T-helper 17 cell (primary cell): Measurements from ENCODE around the gene DIP2C. TPM values are rescaled to one million over a fixed set of nuclear protein-coding genes. Genes with fewer than 3 reads are reported as not detected.

ENCODE experiments used
- ATAC-seq: fragments of 150-1000 bp; cut with Tn5 transposase; 2 replicates; pipeline ENCODE4 v1.10.0; 2021; ENCODE audit warnings: mild to moderate bottlenecking, moderate library complexity
- DNase-seq, 3 donors: peaks; one replicate each; pipeline versions ENCODE4 v3.0.0 to v3.0.0-alpha.2; 2020 to 2021
- H3K9me3 ChIP-seq: one replicate; pipeline ENCODE4 v1.7.0; 2013; ENCODE audit warnings: low read length, mild to moderate bottlenecking; ENCODE audit not compliant: control insufficient read depth, poor library complexity, severe bottlenecking
- H3K27ac Mint-ChIP-seq: one replicate; pipeline ENCODE4 v1.8.0; 2022; ENCODE audit warnings: mild to moderate bottlenecking, moderate library complexity, mixed read lengths
- H3K27me3 Mint-ChIP-seq: one replicate; pipeline ENCODE4 v1.8.0; 2022; ENCODE audit warnings: mixed read lengths
- H3K36me3 Mint-ChIP-seq: one replicate; pipeline ENCODE4 v1.8.0; 2022; ENCODE audit warnings: low read depth, mixed read lengths
- H3K4me1 Mint-ChIP-seq: one replicate; pipeline ENCODE4 v1.8.0; 2022; ENCODE audit warnings: mild to moderate bottlenecking, mixed read lengths
- H3K4me3 Mint-ChIP-seq: one replicate; pipeline ENCODE4 v1.8.0; 2022; ENCODE audit warnings: mild to moderate bottlenecking, moderate library complexity, mixed read lengths
- total RNA-seq, 4 donors: library from RNA in 2 of 4; stranded (reverse) in 2 of 4; gene quantifications; one replicate each; pipeline ENCODE4 v1.2.3 and lab custom pipeline; 2022 to 2026

DIP2C gene
- total RNA-seq, 2 donors from 2014 or later = 4.1 to 6.0 TPM

DNA sequence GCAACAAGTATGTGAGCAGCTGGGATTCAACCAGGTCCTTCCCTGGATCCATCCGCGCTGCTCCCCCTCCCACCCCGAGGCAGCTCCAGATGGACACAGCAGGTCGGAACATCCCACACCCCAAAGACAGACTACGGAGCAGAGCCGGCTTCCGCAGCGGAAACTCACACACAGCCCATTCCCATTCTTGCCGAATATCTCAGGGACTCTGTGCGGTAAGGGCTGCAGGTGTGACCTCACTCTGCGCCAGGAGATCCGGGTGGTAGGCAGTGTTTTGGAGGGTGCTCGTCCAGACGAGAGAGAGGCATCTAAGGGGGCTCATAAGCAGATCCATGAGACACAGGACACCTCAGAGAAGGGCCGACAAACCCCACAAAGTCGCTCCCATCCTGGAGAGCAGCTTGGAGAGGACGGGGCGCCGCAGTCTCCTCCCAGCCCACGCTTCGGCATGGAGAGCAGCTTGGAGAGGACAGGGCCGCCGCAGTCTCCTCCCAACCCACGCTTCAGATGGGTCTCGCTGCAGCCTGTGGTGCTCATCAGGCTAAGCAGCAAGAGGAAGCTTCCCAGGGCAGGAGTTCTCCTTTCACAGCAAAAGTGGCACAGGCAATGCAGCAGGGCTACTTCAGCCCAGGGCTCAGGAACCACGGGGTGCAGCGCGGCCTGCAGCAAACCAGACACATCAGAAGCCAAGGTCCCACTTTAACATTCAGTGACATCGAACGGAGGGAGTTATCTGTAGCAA lies 179.9 kb downstream of the DIP2C start:
- Mint-ChIP-seq H3K4me1 (peaks cover 16% of the 10 kb centered on the region), H3K27me3 (peaks cover 19% of the 10 kb centered on the region), H3K27ac (no peak overlapping the region), H3K36me3 (no peaks in the 10 kb centered on the region), H3K4me3 (no peak overlapping the region)
- ATAC-seq (no peak), DNase-seq (no peak)
- no peaks in the 10 kb centered on the region for H3K9me3 ChIP-seq

- DNase-seq (no peak), ATAC-seq (no peak)
- H3K27ac Mint-ChIP-seq = no peak overlapping the region
- peaks cover 16% of the 10 kb centered on the region for H3K4me1 Mint-ChIP-seq
- H3K36me3 Mint-ChIP-seq = no peaks in the 10 kb centered on the region
- no peaks in the 10 kb centered on the region for H3K9me3 ChIP-seq
- H3K27me3 Mint-ChIP-seq = peaks cover 16% of the 10 kb centered on the region
- no peak overlapping the region for H3K4me3 Mint-ChIP-seq
Measured at GRCh38 chr10:508726-509125, 180.7 kb downstream of the DIP2C start.

DNA sequence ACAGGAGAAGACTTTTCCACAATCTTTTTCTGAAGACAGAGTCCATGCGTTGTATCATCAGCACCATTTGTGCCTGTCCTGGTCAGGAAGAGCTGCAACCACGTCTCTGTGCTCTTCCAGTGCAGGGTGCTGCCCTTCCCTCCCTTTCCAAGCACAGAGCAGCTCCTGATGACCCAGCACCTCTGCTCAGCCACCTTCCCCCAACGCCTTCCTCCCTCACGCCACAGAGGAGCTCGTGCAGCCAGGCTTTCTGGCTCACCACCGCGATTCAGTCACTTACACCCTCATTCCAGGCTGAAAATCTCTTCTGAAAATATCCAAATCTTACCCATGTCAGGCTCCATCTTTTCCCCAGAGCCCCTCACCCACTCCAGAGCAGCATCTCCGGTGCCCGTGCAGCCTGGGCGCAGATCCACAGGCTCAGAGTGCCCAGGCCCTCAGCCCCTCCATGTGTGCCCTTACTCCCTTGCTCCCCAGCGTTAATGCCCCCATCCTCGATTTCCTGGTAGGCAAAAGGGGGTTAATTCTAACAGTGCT lies 181.5 kb downstream of the DIP2C start:
- DNase-seq = no peak
- Mint-ChIP-seq H3K4me1 (peaks cover 13% of the 10 kb centered on the region), H3K36me3 (no peaks in the 10 kb centered on the region), H3K27ac (no peak overlapping the region), H3K27me3 (peaks cover 14% of the 10 kb centered on the region), H3K4me3 (no peak overlapping the region)
- no peak for ATAC-seq
- no peaks in the 10 kb centered on the region for H3K9me3 ChIP-seq

- no peaks in the 10 kb centered on the region for H3K9me3 ChIP-seq
- Mint-ChIP-seq H3K4me3 (no peak overlapping the region), H3K27ac (no peak overlapping the region), H3K4me1 (peaks cover 19% of the 10 kb centered on the region), H3K27me3 (peaks cover 19% of the 10 kb centered on the region), H3K36me3 (no peaks in the 10 kb centered on the region)
- ATAC-seq (no peak), DNase-seq (no peak)
Measured at GRCh38 chr10:507355-507699, 182.1 kb downstream of the DIP2C start.

DNA sequence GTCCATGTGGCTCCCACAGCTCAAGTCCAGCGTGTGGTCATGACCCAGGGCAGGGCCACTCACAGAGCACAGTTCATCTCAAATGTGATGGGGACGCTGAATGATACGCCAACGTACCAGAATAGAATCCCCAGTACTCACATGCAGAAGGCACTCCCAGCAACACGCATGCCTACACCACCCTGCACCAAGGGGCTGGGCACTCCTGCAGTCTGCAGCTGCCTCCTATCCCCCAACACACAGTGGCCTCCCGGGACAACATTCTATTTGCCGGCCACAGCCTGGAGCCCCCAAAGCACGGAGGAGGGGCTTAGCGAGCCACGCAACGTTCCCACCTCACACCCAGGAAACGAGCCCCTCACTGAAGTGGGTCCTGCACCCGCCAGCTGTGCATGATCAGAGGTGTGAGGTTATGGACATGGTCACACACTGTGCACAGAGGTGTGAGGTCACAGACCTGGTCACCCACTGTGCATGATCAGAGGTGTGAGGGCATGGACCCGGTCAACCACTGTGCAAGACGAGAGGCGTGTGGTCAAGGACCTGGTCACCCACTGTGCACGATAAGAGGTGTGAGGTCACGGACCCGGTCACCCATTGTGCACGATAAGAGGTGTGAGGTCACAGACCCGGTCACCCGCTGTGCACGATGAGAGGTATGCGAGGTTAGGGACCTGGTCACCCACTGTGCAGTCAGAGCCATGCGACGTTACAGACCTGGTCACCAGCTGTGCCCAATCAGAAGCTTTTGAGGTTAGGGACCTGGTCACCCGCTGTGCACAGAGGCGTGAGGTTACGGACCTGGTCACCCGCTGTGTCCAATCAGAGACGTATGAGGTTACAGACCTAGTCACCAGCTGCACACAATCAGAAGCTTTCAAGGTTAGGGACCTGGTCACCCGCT lies 182.8 kb downstream of the DIP2C start:
- Mint-ChIP-seq H3K36me3 (no peaks in the 10 kb centered on the region), H3K4me3 (no peak overlapping the region), H3K27ac (no peak overlapping the region), H3K27me3 (peaks cover 19% of the 10 kb centered on the region), H3K4me1 (peaks cover 21% of the 10 kb centered on the region)
- DNase-seq (no peak), ATAC-seq (no peak)
- H3K9me3 ChIP-seq = no peaks in the 10 kb centered on the region

DNA sequence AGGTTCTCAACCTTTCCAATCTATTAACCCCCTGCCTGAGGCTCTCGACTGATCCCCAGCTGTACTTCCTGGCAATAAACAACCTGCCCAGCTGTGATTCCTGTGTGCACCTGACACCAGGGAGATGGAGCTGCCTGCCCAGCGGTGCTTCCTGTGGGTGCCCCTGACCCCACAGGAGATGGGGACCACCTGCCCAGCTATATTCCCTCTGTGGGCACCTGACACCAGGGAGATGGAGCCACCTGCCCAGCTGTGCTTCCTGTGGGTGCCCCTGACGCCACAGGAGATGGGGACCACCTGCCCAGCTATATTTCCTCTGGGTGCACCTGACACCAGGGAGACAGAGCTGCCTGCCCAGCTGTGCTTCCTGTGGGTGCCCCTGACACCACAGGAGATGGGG lies 184.0 kb downstream of the DIP2C start:
- ATAC-seq (no peak), DNase-seq (no peak)
- no peaks in the 10 kb centered on the region for H3K9me3 ChIP-seq
- Mint-ChIP-seq H3K4me3 (no peak overlapping the region), H3K27me3 (peaks cover 19% of the 10 kb centered on the region), H3K36me3 (no peaks in the 10 kb centered on the region), H3K4me1 (peaks cover 18% of the 10 kb centered on the region), H3K27ac (no peak overlapping the region)

- no peak for DNase-seq
- no peak for ATAC-seq
- Mint-ChIP-seq H3K4me3 (no peak overlapping the region), H3K4me1 (peaks cover 19% of the 10 kb centered on the region), H3K27ac (no peak overlapping the region), H3K27me3 (peaks cover 19% of the 10 kb centered on the region), H3K36me3 (no peaks in the 10 kb centered on the region)
- no peaks in the 10 kb centered on the region for H3K9me3 ChIP-seq
Measured at GRCh38 chr10:504806-505205, 184.7 kb downstream of the DIP2C start.

DNA sequence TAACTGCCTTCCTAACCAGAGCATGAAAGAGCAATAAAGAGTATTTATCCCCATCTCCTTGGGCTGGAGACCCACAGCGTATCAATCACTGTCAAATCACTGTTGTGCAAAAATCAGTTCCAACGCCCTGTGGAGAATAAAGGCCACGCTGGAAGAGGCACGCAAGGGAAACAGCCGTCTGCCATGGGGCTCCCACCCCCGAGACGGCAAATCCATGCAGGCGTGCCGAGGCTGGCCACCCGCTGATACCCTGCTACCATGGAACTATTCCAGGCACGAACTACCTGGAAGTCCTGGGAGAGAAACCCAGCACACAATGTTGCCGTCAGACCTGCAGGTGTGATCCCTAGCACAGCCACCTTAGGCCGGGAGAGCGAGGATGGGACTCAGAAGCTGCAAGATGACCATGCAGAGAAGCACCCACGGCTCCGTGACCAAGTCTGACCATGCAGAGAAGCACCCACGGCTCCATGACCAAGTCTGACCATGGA lies 185.3 kb downstream of the DIP2C start:
- no peak for ATAC-seq
- peaks cover 21% of the 10 kb centered on the region for H3K27me3 Mint-ChIP-seq
- no peak overlapping the region for H3K27ac Mint-ChIP-seq
- H3K4me1 Mint-ChIP-seq = peaks cover 19% of the 10 kb centered on the region
- no peak for DNase-seq
- H3K4me3 Mint-ChIP-seq = no peak overlapping the region
- no peaks in the 10 kb centered on the region for H3K9me3 ChIP-seq
- no peaks in the 10 kb centered on the region for H3K36me3 Mint-ChIP-seq

GRCh38 chr10:501596-501995 lies 187.9 kb downstream of the DIP2C start:
- Mint-ChIP-seq H3K4me3 (no peak overlapping the region), H3K4me1 (peaks cover 15% of the 10 kb centered on the region), H3K27ac (no peak overlapping the region), H3K36me3 (no peaks in the 10 kb centered on the region), H3K27me3 (peaks cover 28% of the 10 kb centered on the region)
- no peak for DNase-seq
- no peaks in the 10 kb centered on the region for H3K9me3 ChIP-seq
- ATAC-seq = no peak

GRCh38 chr10:500876-501275 lies 188.6 kb downstream of the DIP2C start:
- H3K4me3 Mint-ChIP-seq = peak overlapping the region; percentile 12
- no peaks in the 10 kb centered on the region for H3K9me3 ChIP-seq
- peak overlapping the region; percentile 6 for H3K27ac Mint-ChIP-seq

DNA sequence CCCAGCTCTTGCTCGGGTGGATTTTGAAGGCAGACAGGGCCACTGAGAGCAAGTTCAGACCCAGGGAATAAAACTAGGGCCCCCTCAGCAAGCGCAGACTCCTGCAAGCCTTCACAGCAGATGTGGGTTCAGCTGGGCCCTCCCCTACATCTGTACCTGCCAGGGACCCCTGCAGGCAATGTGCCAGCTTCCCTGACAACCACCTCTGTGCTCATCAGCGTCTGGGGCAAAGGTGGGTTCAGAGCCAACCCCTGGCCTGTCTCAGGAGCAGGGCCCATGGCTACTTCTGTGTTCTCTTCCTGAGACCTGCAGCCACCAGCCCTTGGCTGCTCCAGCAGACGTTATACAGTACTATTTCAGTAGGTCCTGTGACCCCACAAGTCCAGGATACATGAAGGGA lies 189.5 kb downstream of the DIP2C start:
- Mint-ChIP-seq H3K27ac (no peak overlapping the region), H3K36me3 (no peaks in the 10 kb centered on the region), H3K4me1 (peaks cover 15% of the 10 kb centered on the region), H3K4me3 (no peak overlapping the region), H3K27me3 (peaks cover 27% of the 10 kb centered on the region)
- no peak for DNase-seq
- H3K9me3 ChIP-seq = no peaks in the 10 kb centered on the region
- ATAC-seq = no peak

More at GRCh38 chr10:500876-501275, 188.6 kb downstream of the DIP2C start:
- ATAC-seq (no peak), DNase-seq (no peak)
- Mint-ChIP-seq H3K27me3 (peaks cover 28% of the 10 kb centered on the region), H3K4me1 (peaks cover 15% of the 10 kb centered on the region), H3K36me3 (no peaks in the 10 kb centered on the region)

- H3K27me3 Mint-ChIP-seq = peaks cover 22% of the 10 kb centered on the region
- ATAC-seq (no peak), DNase-seq (no peak)
- no peaks in the 10 kb centered on the region for H3K36me3 Mint-ChIP-seq
- H3K4me3 Mint-ChIP-seq = no peak overlapping the region
- H3K9me3 ChIP-seq = no peaks in the 10 kb centered on the region
- H3K4me1 Mint-ChIP-seq = peaks cover 13% of the 10 kb centered on the region
- no peak overlapping the region for H3K27ac Mint-ChIP-seq
Measured at GRCh38 chr10:498760-499435, 190.6 kb downstream of the DIP2C start.

GRCh38 chr10:497898-498451 lies 191.5 kb downstream of the DIP2C start:
- no peak overlapping the region for H3K27ac Mint-ChIP-seq
- H3K4me3 Mint-ChIP-seq = no peak overlapping the region
- peaks cover 24% of the 10 kb centered on the region for H3K27me3 Mint-ChIP-seq
- no peaks in the 10 kb centered on the region for H3K9me3 ChIP-seq
- no peaks in the 10 kb centered on the region for H3K36me3 Mint-ChIP-seq
- ATAC-seq (no peak), DNase-seq (no peak)
- peaks cover 14% of the 10 kb centered on the region for H3K4me1 Mint-ChIP-seq
